ENCODE measurements around the gene NCK1. TPM values are rescaled to one million over a fixed set of nuclear protein-coding genes. Genes with fewer than 3 reads are reported as not detected.

The NCK1 gene
- polyA plus RNA-seq, 2 donors, result 23.3 to 37.0 TPM

- Histone ChIP-seq H3K27me3 (ENCODE audit: control insufficient read depth in 1 of 2, insufficient read depth in 2 of 2, low read length in 2 of 2) (no peaks in the 10 kb centered on the region), H3K4me3 (ENCODE audit: low read depth in 1 of 2, low read length in 2 of 2) (no peak overlapping the region), H3K9me3 (ENCODE audit: control insufficient read depth in 2 of 2, insufficient read depth in 1 of 2, low read depth in 1 of 2, low read length in 1 of 2) (no peaks in the 10 kb centered on the region), H3K4me1 (ENCODE audit: control insufficient read depth in 2 of 2, insufficient read depth in 2 of 2, low read length in 1 of 2) (no peaks in the 10 kb centered on the region), H3K27ac (ENCODE audit: low read depth in 2 of 2, low read length in 1 of 2) (no peak overlapping the region), H3K36me3 (ENCODE audit: control insufficient read depth in 2 of 2, insufficient read depth in 2 of 2, low read length in 1 of 2) (no peaks in the 10 kb centered on the region)
- WGBS, 2 donors, result 66 to 78% methylated on average over 1 of the region's 1 CpG
Measured at GRCh38 chr3:136916223-136916622, 54.2 kb downstream of the NCK1 start.

GRCh38 chr3:136919799-136920580 is 58.0 kb downstream of the NCK1 start:
- no peak overlapping the region for H3K4me3 ChIP-seq (ENCODE audit: low read depth in 1 of 2, low read length in 2 of 2)
- no peak overlapping the region for H3K27ac ChIP-seq (ENCODE audit: low read depth in 2 of 2, low read length in 1 of 2)
- H3K36me3 ChIP-seq (ENCODE audit: control insufficient read depth in 2 of 2, insufficient read depth in 2 of 2, low read length in 1 of 2), result no peaks in the 10 kb centered on the region

DNA sequence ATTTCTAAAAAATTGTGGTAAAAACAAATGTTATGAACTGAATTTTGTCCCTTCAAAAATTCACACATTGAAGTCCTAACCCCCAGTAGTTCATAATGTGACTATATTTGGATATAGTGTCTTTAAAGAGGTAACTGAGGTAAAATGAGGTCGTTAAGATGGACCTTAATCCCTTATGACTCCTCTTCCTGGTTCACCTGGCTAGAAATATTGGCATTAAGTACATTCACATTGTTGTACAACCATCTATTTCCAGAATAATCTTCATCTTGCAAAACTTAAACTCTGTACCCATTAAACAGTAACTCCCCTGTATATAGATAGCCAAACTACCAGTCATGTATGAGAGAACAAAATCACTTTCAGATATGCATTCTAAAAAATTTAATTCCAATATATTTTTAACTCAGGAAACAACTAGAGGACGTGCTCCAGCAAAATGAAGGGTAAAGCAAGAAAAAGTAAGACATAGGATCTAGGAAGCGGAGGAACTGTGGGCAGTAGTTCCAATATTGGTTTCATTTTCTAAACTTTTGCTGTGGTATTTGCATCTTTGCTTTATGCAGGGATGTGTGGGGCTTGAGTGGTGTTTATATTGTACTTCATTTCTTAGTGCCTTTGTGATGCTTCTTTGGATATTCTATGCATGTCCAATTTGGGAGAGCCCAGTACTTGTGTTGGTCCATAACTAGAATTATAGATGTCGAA is 59.0 kb downstream of the NCK1 start:
- WGBS, 2 donors, result 86 to 88% methylated on average over 4 of the region's 4 CpGs
- Histone ChIP-seq H3K9me3 (ENCODE audit: control insufficient read depth in 2 of 2, insufficient read depth in 1 of 2, low read depth in 1 of 2, low read length in 1 of 2) (no peaks in the 10 kb centered on the region), H3K4me1 (ENCODE audit: control insufficient read depth in 2 of 2, insufficient read depth in 2 of 2, low read length in 1 of 2) (no peaks in the 10 kb centered on the region), H3K27me3 (ENCODE audit: control insufficient read depth in 1 of 2, insufficient read depth in 2 of 2, low read length in 2 of 2) (no peaks in the 10 kb centered on the region), H3K27ac (ENCODE audit: low read depth in 2 of 2, low read length in 1 of 2) (no peak overlapping the region), H3K4me3 (ENCODE audit: low read depth in 1 of 2, low read length in 2 of 2) (no peak overlapping the region), H3K36me3 (ENCODE audit: control insufficient read depth in 2 of 2, insufficient read depth in 2 of 2, low read length in 1 of 2) (no peaks in the 10 kb centered on the region)

More at GRCh38 chr3:136919799-136920580, 58.0 kb downstream of the NCK1 start:
- 56 to 68% methylated on average over 1 of the region's 1 CpG for WGBS, 2 donors
- Histone ChIP-seq H3K9me3 (ENCODE audit: control insufficient read depth in 2 of 2, insufficient read depth in 1 of 2, low read depth in 1 of 2, low read length in 1 of 2) (no peaks in the 10 kb centered on the region), H3K4me1 (ENCODE audit: control insufficient read depth in 2 of 2, insufficient read depth in 2 of 2, low read length in 1 of 2) (no peaks in the 10 kb centered on the region), H3K27me3 (ENCODE audit: control insufficient read depth in 1 of 2, insufficient read depth in 2 of 2, low read length in 2 of 2) (no peaks in the 10 kb centered on the region)

- no peak overlapping the region for H3K27ac ChIP-seq (ENCODE audit: low read depth in 2 of 2, low read length in 1 of 2)
- H3K4me3 ChIP-seq (ENCODE audit: low read depth in 1 of 2, low read length in 2 of 2), result no peak overlapping the region
- no peaks in the 10 kb centered on the region for H3K9me3 ChIP-seq (ENCODE audit: control insufficient read depth in 2 of 2, insufficient read depth in 1 of 2, low read depth in 1 of 2, low read length in 1 of 2)
- H3K27me3 ChIP-seq (ENCODE audit: control insufficient read depth in 1 of 2, insufficient read depth in 2 of 2, low read length in 2 of 2), result no peaks in the 10 kb centered on the region
- no peaks in the 10 kb centered on the region for H3K36me3 ChIP-seq (ENCODE audit: control insufficient read depth in 2 of 2, insufficient read depth in 2 of 2, low read length in 1 of 2)
- WGBS, 2 donors, result 67 to 68% methylated on average over 7 of the region's 7 CpGs
- H3K4me1 ChIP-seq (ENCODE audit: control insufficient read depth in 2 of 2, insufficient read depth in 2 of 2, low read length in 1 of 2), result no peaks in the 10 kb centered on the region
Measured at GRCh38 chr3:136925425-136926190, 63.6 kb downstream of the NCK1 start.

DNA sequence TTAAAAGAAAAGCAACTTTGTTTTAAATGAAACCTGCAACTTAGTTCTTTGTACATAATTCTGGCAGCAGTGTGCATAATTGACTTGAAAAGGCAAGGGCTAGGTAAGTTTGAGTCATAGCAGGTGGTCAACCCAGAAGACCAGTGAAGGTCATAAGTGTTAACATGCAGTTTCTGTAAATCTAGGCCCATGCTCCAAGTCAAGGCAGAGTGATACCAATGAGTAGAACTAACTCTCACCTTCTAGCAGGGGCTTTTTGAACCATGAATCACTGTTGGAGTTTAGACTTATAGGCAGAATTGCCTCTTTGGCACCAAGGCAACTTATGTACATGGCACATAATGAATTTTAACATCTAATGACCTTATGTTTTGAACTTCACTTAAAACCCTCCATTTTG is 66.2 kb downstream of the NCK1 start:
- no peaks in the 10 kb centered on the region for H3K27me3 ChIP-seq (ENCODE audit: control insufficient read depth in 1 of 2, insufficient read depth in 2 of 2, low read length in 2 of 2)
- H3K4me3 ChIP-seq (ENCODE audit: low read depth in 1 of 2, low read length in 2 of 2), result no peak overlapping the region
- no peak overlapping the region for H3K27ac ChIP-seq (ENCODE audit: low read depth in 2 of 2, low read length in 1 of 2)
- no peaks in the 10 kb centered on the region for H3K4me1 ChIP-seq (ENCODE audit: control insufficient read depth in 2 of 2, insufficient read depth in 2 of 2, low read length in 1 of 2)
- no peaks in the 10 kb centered on the region for H3K36me3 ChIP-seq (ENCODE audit: control insufficient read depth in 2 of 2, insufficient read depth in 2 of 2, low read length in 1 of 2)
- H3K9me3 ChIP-seq (ENCODE audit: control insufficient read depth in 2 of 2, insufficient read depth in 1 of 2, low read depth in 1 of 2, low read length in 1 of 2), result no peaks in the 10 kb centered on the region

GRCh38 chr3:136929977-136930670 is 68.1 kb downstream of the NCK1 start:
- H3K27ac ChIP-seq (ENCODE audit: low read depth in 2 of 2, low read length in 1 of 2), result no peak overlapping the region
- no peaks in the 10 kb centered on the region for H3K27me3 ChIP-seq (ENCODE audit: control insufficient read depth in 1 of 2, insufficient read depth in 2 of 2, low read length in 2 of 2)
- H3K4me3 ChIP-seq (ENCODE audit: low read depth in 1 of 2, low read length in 2 of 2), result no peak overlapping the region
- no peaks in the 10 kb centered on the region for H3K9me3 ChIP-seq (ENCODE audit: control insufficient read depth in 2 of 2, insufficient read depth in 1 of 2, low read depth in 1 of 2, low read length in 1 of 2)
- WGBS, 2 donors, result 18 to 20% methylated on average over 4 of the region's 4 CpGs
- H3K36me3 ChIP-seq (ENCODE audit: control insufficient read depth in 2 of 2, insufficient read depth in 2 of 2, low read length in 1 of 2), result no peaks in the 10 kb centered on the region
- no peaks in the 10 kb centered on the region for H3K4me1 ChIP-seq (ENCODE audit: control insufficient read depth in 2 of 2, insufficient read depth in 2 of 2, low read length in 1 of 2)

GRCh38 chr3:136931606-136932005 is 69.6 kb downstream of the NCK1 start:
- Histone ChIP-seq H3K36me3 (ENCODE audit: control insufficient read depth in 2 of 2, insufficient read depth in 2 of 2, low read length in 1 of 2) (no peaks in the 10 kb centered on the region), H3K9me3 (ENCODE audit: control insufficient read depth in 2 of 2, insufficient read depth in 1 of 2, low read depth in 1 of 2, low read length in 1 of 2) (no peaks in the 10 kb centered on the region), H3K27me3 (ENCODE audit: control insufficient read depth in 1 of 2, insufficient read depth in 2 of 2, low read length in 2 of 2) (no peaks in the 10 kb centered on the region), H3K4me1 (ENCODE audit: control insufficient read depth in 2 of 2, insufficient read depth in 2 of 2, low read length in 1 of 2) (no peaks in the 10 kb centered on the region), H3K27ac (ENCODE audit: low read depth in 2 of 2, low read length in 1 of 2) (peak overlapping the region; percentile 27 to 42), H3K4me3 (ENCODE audit: low read depth in 1 of 2, low read length in 2 of 2) (peak overlapping the region in 1 of 2 donors; percentile 58)
- 72 to 75% methylated on average over 4 of the region's 4 CpGs for WGBS, 2 donors

DNA sequence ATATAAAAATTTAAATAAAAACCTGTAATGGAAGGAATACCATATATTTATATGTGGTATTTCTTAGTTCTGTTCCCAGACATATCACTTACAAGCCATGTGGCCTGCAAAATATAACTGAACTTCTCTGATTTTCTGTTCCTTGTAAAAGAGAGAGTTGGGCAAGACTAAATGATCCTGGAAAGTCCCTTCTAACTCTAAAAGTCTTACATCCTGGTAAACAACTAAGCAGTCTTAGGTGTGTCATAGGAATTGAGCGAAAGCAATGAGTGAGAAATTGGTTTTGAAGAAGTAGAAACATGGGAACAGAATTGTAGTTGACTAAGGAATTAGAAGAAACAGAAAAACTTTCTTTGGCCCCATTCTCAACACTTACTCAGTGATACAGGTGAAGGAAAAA is 70.5 kb downstream of the NCK1 start:
- Histone ChIP-seq H3K27me3 (ENCODE audit: control insufficient read depth in 1 of 2, insufficient read depth in 2 of 2, low read length in 2 of 2) (no peaks in the 10 kb centered on the region), H3K4me3 (ENCODE audit: low read depth in 1 of 2, low read length in 2 of 2) (no peak overlapping the region), H3K36me3 (ENCODE audit: control insufficient read depth in 2 of 2, insufficient read depth in 2 of 2, low read length in 1 of 2) (no peaks in the 10 kb centered on the region), H3K4me1 (ENCODE audit: control insufficient read depth in 2 of 2, insufficient read depth in 2 of 2, low read length in 1 of 2) (no peaks in the 10 kb centered on the region), H3K9me3 (ENCODE audit: control insufficient read depth in 2 of 2, insufficient read depth in 1 of 2, low read depth in 1 of 2, low read length in 1 of 2) (no peaks in the 10 kb centered on the region), H3K27ac (ENCODE audit: low read depth in 2 of 2, low read length in 1 of 2) (peak overlapping the region in 1 of 2 donors; percentile 42)
- 40 to 53% methylated on average over 1 of the region's 1 CpG for WGBS, 2 donors
